Psoas muscle (tissue), 8 donors: ENCODE measurements around the gene TMEM213. TPM values are rescaled to one million over a fixed set of nuclear protein-coding genes. Genes with fewer than 3 reads are reported as not detected.

Experiments used
- ATAC-seq, 4 donors: fragments of 200-7000 bp; cut with Tn5 transposase; one replicate each; pipeline ENCODE4 v1.9.1; 2020; ENCODE audit warnings: moderate library complexity in 3 of 4, mild to moderate bottlenecking in 2 of 4
- DNase-seq, 2 donors: peaks; one replicate each; pipeline ENCODE4 v3.0.0-alpha.2; 2020
- H3K27ac ChIP-seq: fragments of 200-600 bp; one replicate; pipeline ENCODE4 v1.8.0; 2022
- H3K27me3 ChIP-seq, 3 donors: fragments of 200-600 bp in 1 of 3; one replicate each; pipeline versions ENCODE4 v1.6.1 to v1.8.0; 2013 to 2022; ENCODE audit warnings: low read length in 2 of 3, mild to moderate bottlenecking in 2 of 3, moderate library complexity in 1 of 3; ENCODE audit not compliant: insufficient read depth in 3 of 3
- H3K36me3 ChIP-seq, 2 donors: fragments of 200-600 bp in 1 of 2; one replicate each; pipeline versions ENCODE4 v1.6.1 to v1.8.0; 2013 to 2022; ENCODE audit warnings: low read depth in 1 of 2, mild to moderate bottlenecking in 1 of 2, moderate library complexity in 1 of 2; ENCODE audit not compliant: insufficient read depth in 1 of 2
- H3K4me1 ChIP-seq: fragments of 200-600 bp; one replicate; pipeline ENCODE4 v1.8.0; 2022
- H3K4me3 ChIP-seq: fragments of 200-600 bp; one replicate; pipeline ENCODE4 v1.8.0; 2022; ENCODE audit warnings: mild to moderate bottlenecking
- H3K9me3 ChIP-seq: fragments of 200-600 bp; one replicate; pipeline ENCODE4 v1.8.0; 2022
- WGBS, 3 donors: extraction: QIAGEN DNeasy Blood & Tissue Kit; methylation state at CpG; one replicate each; pipeline versions ENCODE4 v1.1.6 to v1.1.7; 2013; 5-methylcytosine and 5-hydroxymethylcytosine counted together
- intact Hi-C, 2 donors: fragments of 100-400 bp; cut with DNase I; formaldehyde crosslinking; loops; one replicate each; pipeline versions ENCODE4 v1.11.0 to v1.14.2; 2022
- polyA plus RNA-seq, 3 donors: library from polyadenylated mRNA; stranded (reverse); fragments of 200-250 nt; gene quantifications; one replicate each; pipeline ENCODE4 v1.2.3, GENCODE V29; 2013
- total RNA-seq, 4 donors: library from RNA; stranded (reverse); fragmentation: NEBNext Ultra II Directional in 2 of 4; extraction: Animal tissue kit (Norgen Biotek cat#: 25700) in 2 of 4; gene quantifications; one replicate each; pipeline versions ENCODE4 v1.2.1 to v1.2.4, GENCODE V29; 2021 to 2023
- TF ChIP-seq, protein P1 (sequence below): fragments of 200-600 bp; IDR thresholded peaks from one replicate; pipeline ENCODE4 v1.8.0; 2022; ENCODE audit warnings: antibody characterized with exemption
- donor health status: healthy with polysubstance abuse.
- donor health status: DM: no; HTN: no; CAD: no; lungs with moderate emphysema.
- donor health status: Bipolar disorder and iron deficiency.
- donor health status: healthy.
- donor health status: DM: yes; HTN: yes; CAD: no.
- donor health status: DM: no; HTN: no; CAD: no.
- donor health status: DM: no; HTN: no; CAD: no.
- donor health status: DM: yes; HTN: yes; CAD: no.

TMEM213 gene
- total and polyA plus RNA-seq, 7 donors = not detected

- no peak for DNase-seq
These were observed 73.4 kb downstream of the TMEM213 start for GRCh38 chr7:138871065-138871813.

DNA sequence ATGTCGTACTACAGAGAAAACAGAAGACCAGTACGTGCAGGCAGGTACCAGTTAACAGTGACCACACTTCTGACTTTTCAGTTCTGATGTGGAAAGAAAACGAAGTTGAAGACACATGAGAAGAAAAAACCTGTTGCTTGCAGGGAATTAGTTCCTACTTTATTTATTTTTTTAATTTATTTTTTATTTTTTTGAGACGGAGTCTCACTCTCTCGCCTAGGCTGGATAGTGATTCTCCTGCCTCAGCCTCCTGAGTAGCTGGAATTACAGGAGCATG, 74.0 kb downstream of the TMEM213 start:
- no peak for ATAC-seq
- H3K27ac ChIP-seq = no peak overlapping the region
- H3K36me3 ChIP-seq = peaks cover 0 to 8% of the 10 kb centered on the region in 2 donors
- intact Hi-C loops = no loop called here
- no peaks in the 10 kb centered on the region for H3K27me3 ChIP-seq
- H3K9me3 ChIP-seq = no peaks in the 10 kb centered on the region
- H3K4me1 ChIP-seq = no peaks in the 10 kb centered on the region
- no peak for DNase-seq
- 94 to 97% (median 95%) methylated on average over 5 of the region's 5 CpGs for WGBS, 3 donors
- no peak overlapping the region for H3K4me3 ChIP-seq
- TF ChIP-seq, protein P1, sequence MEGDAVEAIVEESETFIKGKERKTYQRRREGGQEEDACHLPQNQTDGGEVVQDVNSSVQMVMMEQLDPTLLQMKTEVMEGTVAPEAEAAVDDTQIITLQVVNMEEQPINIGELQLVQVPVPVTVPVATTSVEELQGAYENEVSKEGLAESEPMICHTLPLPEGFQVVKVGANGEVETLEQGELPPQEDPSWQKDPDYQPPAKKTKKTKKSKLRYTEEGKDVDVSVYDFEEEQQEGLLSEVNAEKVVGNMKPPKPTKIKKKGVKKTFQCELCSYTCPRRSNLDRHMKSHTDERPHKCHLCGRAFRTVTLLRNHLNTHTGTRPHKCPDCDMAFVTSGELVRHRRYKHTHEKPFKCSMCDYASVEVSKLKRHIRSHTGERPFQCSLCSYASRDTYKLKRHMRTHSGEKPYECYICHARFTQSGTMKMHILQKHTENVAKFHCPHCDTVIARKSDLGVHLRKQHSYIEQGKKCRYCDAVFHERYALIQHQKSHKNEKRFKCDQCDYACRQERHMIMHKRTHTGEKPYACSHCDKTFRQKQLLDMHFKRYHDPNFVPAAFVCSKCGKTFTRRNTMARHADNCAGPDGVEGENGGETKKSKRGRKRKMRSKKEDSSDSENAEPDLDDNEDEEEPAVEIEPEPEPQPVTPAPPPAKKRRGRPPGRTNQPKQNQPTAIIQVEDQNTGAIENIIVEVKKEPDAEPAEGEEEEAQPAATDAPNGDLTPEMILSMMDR = no peak

More at GRCh38 chr7:138871065-138871813, 73.4 kb downstream of the TMEM213 start:
- no peak for ATAC-seq
- no peak overlapping the region for H3K27ac ChIP-seq
- no peaks in the 10 kb centered on the region for H3K4me1 ChIP-seq
- H3K36me3 ChIP-seq = peaks cover 0 to 8% of the 10 kb centered on the region in 2 donors
- H3K9me3 ChIP-seq = no peaks in the 10 kb centered on the region
- 94 to 96% (median 95%) methylated on average over 21 of the region's 21 CpGs for WGBS, 3 donors
- TF ChIP-seq, protein P1 = no peak
- H3K27me3 ChIP-seq = no peaks in the 10 kb centered on the region
- H3K4me3 ChIP-seq = no peak overlapping the region
- intact Hi-C loops = no loop called here

DNA sequence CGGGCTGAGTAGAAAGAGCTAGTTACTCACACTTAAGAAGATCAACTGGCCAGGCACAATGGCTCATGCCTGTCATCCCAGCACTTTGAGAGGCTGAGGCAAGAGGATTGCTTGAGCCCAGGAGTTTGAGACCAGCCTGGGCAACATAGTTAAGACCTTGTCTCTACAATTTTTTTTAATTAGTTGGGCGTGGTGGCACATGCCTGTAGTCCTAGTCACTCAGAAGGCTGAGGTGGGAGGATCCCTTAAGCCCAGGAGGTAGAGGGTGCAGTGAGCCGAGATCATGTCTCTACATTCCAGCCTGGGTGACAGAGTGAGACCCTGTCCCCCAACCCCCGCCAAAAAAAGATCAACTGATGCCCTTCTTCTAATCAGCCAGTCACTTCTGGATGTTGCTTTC, 74.8 kb downstream of the TMEM213 start:
- ATAC-seq = no peak
- WGBS, 3 donors = 90 to 99% (median 99%) methylated on average over 4 of the region's 4 CpGs
- no peaks in the 10 kb centered on the region for H3K27me3 ChIP-seq

DNA sequence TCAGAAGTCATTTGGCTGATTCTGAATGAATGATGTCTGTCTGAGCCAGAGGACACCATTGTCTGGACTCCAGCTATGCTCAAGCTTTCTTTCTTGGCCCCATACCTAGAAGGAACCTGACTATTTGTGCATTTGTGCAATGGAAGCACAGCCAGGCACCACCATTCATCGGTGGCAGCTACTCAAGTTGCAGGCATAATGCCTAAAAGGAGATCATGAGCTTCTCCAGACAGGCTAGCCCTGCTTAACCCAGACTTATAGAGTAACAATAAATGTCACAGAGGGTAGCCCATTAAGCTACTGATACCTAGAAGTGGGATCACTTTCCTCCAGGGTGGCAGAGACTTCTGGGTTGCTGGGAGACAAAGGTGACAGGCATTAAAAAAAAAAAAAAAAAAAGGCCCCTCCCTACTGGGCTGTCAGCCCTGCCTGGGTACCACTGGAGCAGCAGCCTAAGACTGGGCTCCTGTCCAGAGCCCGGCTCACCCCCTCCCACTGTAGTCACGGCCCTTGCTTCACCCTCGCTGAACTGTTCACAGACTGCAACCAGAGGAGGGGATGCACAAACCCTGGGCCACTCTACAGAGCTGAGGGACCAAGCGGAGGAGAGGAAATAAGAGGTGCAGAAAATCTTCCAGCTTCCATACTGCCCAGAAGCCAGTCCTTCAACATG, 75.6 kb downstream of the TMEM213 start:
- H3K27ac ChIP-seq = no peak overlapping the region
- DNase-seq (no peak), ATAC-seq (no peak)
- H3K4me3 ChIP-seq = no peak overlapping the region
- TF ChIP-seq, protein P1 = no peak
- no peaks in the 10 kb centered on the region for H3K4me1 ChIP-seq
- H3K9me3 ChIP-seq = no peaks in the 10 kb centered on the region
- no peaks in the 10 kb centered on the region for H3K27me3 ChIP-seq
- 58 to 71% (median 66%) methylated on average over 5 of the region's 5 CpGs for WGBS, 3 donors
- intact Hi-C loops = no loop called here
- peaks cover 0 to 4% of the 10 kb centered on the region in 2 donors for H3K36me3 ChIP-seq

More for the DNA sequence above, 74.8 kb downstream of the TMEM213 start:
- H3K4me3 ChIP-seq = no peak overlapping the region
- H3K9me3 ChIP-seq = no peaks in the 10 kb centered on the region
- peaks cover 0 to 8% of the 10 kb centered on the region in 2 donors for H3K36me3 ChIP-seq
- TF ChIP-seq, protein P1 = no peak
- no peak overlapping the region for H3K27ac ChIP-seq
- no peaks in the 10 kb centered on the region for H3K4me1 ChIP-seq
- no peak for DNase-seq
- intact Hi-C loops = no loop called here
